ENCODE results near the gene PARD3.
"Not testable (repeated sequence)": the region's sequence is repeated elsewhere in the genome, so short reads cannot be mapped to it uniquely, and the experiment has no call there.

Gene PARD3

GRCh38 chr10:34426538-34427157, 388.4 kb downstream of the PARD3 start:
- not testable (repeated sequence) for H3K27me3 Mint-ChIP-seq; DNase-seq; H3K4me1 Mint-ChIP-seq; H3K27ac Mint-ChIP-seq; H3K9me3 Mint-ChIP-seq; ATAC-seq; H3K4me3 Mint-ChIP-seq; H3K36me3 Mint-ChIP-seq (ENCODE audit: low read depth)

DNA sequence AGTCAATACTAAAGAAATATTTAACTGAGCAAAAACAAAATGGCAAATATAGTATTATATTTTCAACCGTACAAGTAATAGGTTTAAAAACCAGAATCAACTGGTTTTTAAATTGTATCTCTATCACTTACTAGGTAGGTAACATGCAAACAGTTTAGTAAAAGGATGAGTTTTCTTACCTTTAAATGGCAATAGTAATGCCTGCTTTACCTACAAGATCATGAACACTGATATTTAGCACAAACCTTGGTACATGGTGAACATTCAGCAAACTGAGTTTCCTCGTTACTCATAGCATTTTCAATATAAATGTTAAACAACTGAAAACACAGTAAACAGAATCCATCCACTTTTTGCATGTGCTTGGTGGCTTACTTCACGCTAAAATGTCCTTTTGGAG, 389.1 kb downstream of the PARD3 start:
- ATAC-seq (no peak), DNase-seq (no peak)
- no peaks in the 10 kb centered on the region for H3K4me1 Mint-ChIP-seq
- no peak overlapping the region for H3K27ac Mint-ChIP-seq
- H3K9me3 Mint-ChIP-seq = no peaks in the 10 kb centered on the region
- no peaks in the 10 kb centered on the region for H3K36me3 Mint-ChIP-seq (ENCODE audit: low read depth)
- H3K27me3 Mint-ChIP-seq = no peaks in the 10 kb centered on the region
- no peak overlapping the region for H3K4me3 Mint-ChIP-seq

- Mint-ChIP-seq H3K4me1 (no peaks in the 10 kb centered on the region), H3K9me3 (no peaks in the 10 kb centered on the region), H3K27me3 (no peaks in the 10 kb centered on the region), H3K27ac (no peak overlapping the region), H3K36me3 (ENCODE audit: low read depth) (no peaks in the 10 kb centered on the region), H3K4me3 (no peak overlapping the region)
- ATAC-seq (no peak), DNase-seq (no peak)
Measured at GRCh38 chr10:34423673-34424625, 391.1 kb downstream of the PARD3 start.

DNA sequence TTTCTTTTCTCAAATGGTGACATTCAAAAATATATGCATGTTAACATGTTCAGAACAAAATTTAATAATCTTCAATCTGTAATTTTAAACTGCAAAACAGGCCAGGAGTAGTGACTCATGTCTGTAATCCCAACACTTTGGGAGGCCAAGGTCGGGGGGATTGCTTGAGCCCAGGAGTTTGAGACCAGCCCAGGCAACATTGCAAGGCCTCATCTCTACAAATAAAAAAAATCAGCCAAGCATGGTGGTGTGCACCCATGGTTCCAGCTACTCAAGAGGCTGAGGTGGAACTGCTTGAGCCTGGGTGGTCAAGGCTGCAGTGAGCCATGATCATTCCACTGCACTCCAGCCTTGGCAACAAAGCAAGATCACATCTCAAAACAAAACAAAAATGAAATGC, 394.3 kb downstream of the PARD3 start:
- DNase-seq (no peak), ATAC-seq (no peak)
- Mint-ChIP-seq H3K36me3 (ENCODE audit: low read depth) (no peaks in the 10 kb centered on the region), H3K9me3 (no peaks in the 10 kb centered on the region), H3K27ac (no peak overlapping the region), H3K27me3 (no peaks in the 10 kb centered on the region), H3K4me3 (no peak overlapping the region), H3K4me1 (no peaks in the 10 kb centered on the region)

GRCh38 chr10:34420273-34420672, 394.8 kb downstream of the PARD3 start:
- no peaks in the 10 kb centered on the region for H3K9me3 Mint-ChIP-seq
- no peak for ATAC-seq
- no peak for DNase-seq
- no peaks in the 10 kb centered on the region for H3K36me3 Mint-ChIP-seq (ENCODE audit: low read depth)
- no peaks in the 10 kb centered on the region for H3K4me1 Mint-ChIP-seq
- H3K4me3 Mint-ChIP-seq = no peak overlapping the region
- H3K27me3 Mint-ChIP-seq = no peaks in the 10 kb centered on the region
- H3K27ac Mint-ChIP-seq = no peak overlapping the region

DNA sequence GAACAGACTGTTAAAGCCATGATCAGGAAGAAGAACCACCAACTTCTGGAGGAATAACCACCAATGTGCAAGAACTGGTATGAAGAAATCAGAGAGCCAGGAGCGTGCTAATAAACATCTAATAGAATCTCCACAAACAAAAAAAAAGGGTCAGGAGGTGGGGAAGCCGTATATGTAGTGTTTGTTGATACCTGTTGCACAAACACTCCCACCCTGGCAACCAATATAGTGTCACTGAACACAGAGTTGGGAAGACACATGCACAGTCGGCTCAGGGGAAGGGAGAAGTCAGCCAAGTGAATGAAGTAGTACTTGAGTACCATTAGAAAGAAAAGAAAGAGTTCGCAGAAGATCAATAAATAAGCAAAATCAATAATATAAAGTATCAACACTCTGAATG, 400.1 kb downstream of the PARD3 start:
- Mint-ChIP-seq H3K27ac (no peak overlapping the region), H3K9me3 (no peaks in the 10 kb centered on the region), H3K36me3 (ENCODE audit: low read depth) (no peaks in the 10 kb centered on the region), H3K27me3 (no peaks in the 10 kb centered on the region), H3K4me1 (no peaks in the 10 kb centered on the region), H3K4me3 (no peak overlapping the region)
- DNase-seq = no peak
- no peak for ATAC-seq

DNA sequence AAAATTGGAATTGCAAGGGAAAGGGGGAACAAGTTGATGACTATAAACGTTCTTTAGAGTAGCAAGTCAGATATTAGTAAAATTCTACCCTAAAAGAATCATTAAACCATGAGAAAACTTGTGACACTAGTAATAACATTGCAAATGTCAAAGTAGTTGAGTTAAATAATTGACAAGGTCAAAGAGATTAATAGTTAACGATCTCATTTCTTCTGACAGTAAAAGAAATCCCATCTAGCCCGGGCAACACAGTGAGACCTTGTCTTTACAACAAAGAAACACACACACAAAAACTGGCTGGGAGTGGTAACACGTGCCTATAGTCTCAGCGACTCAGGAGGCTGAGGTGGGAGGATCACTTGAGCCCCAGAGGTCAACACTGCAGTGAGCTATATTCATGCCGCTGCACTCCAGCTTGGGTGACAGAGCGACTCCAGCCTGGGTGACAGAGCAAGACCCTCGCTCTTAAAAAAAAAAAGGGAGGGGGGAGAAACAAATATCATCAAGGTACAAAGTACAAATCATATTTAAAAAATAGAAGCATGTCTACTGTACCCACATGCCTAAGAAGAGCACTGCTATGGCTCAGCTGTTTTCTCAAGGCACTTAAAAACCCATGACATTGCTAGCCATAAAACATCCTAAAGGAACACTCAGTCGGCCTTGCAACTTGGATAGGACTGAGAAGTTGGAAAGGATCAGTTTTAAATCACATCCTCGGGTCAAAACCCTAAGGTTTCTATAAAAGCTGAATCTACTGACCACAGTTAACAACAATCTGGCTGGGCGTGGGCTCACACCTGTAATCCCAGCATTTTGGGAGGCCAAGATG, 401.1 kb downstream of the PARD3 start:
- H3K4me3 Mint-ChIP-seq = no peak overlapping the region
- no peaks in the 10 kb centered on the region for H3K36me3 Mint-ChIP-seq (ENCODE audit: low read depth)
- H3K27ac Mint-ChIP-seq = no peak overlapping the region
- ATAC-seq (no peak), DNase-seq (no peak)
- no peaks in the 10 kb centered on the region for H3K27me3 Mint-ChIP-seq
- no peaks in the 10 kb centered on the region for H3K4me1 Mint-ChIP-seq
- H3K9me3 Mint-ChIP-seq = no peaks in the 10 kb centered on the region

DNA sequence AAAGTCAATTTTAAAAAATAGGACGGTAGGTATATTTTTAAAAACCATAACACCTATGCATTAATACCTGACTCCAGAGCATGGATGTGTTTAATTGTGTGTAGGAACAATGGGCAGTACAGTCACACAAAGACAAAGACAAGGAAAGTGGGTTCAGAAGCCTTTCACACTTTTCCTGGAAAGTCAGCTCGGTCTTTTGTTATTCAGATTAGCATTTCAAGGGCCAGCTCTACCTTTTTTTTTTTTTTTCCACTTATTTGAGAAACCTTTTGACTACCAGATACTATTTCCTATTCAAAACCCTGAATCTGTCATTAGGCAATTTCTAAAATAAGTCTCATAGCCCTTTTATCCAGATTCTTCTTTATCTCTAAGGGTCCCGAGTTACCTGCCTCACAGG, 401.9 kb downstream of the PARD3 start:
- H3K4me1 Mint-ChIP-seq = no peaks in the 10 kb centered on the region
- H3K36me3 Mint-ChIP-seq (ENCODE audit: low read depth) = no peaks in the 10 kb centered on the region

GRCh38 chr10:34408956-34409355, 406.1 kb downstream of the PARD3 start:
- no peaks in the 10 kb centered on the region for H3K9me3 Mint-ChIP-seq
- ATAC-seq = no peak
- no peak overlapping the region for H3K27ac Mint-ChIP-seq

More for the DNA sequence above, 401.9 kb downstream of the PARD3 start:
- Mint-ChIP-seq H3K27me3 (no peaks in the 10 kb centered on the region), H3K27ac (no peak overlapping the region), H3K4me3 (no peak overlapping the region), H3K9me3 (no peaks in the 10 kb centered on the region)
- ATAC-seq (no peak), DNase-seq (no peak)

DNA sequence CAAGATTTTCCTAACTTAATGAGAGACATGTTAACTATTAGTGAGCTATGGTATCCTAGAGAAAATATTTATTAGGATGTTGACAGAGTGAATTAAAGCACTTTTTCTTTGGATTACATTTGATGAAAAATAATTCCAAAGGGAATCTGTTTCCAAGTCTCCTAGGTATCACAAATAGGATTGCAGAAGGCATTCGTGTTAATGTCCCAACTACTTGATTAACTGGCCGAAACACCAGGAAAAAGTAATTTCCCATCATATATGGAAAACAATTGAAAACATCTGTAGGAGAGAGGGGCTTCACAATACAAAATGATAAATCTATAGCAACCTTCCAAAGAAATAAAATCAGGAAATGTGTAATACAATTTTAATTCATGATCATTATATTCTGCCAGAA, 406.7 kb downstream of the PARD3 start:
- no peak for ATAC-seq
- no peak overlapping the region for H3K4me3 Mint-ChIP-seq
- no peaks in the 10 kb centered on the region for H3K9me3 Mint-ChIP-seq
- H3K27ac Mint-ChIP-seq = no peak overlapping the region
- H3K36me3 Mint-ChIP-seq (ENCODE audit: low read depth) = no peaks in the 10 kb centered on the region
- DNase-seq = no peak
- H3K27me3 Mint-ChIP-seq = no peaks in the 10 kb centered on the region
- no peaks in the 10 kb centered on the region for H3K4me1 Mint-ChIP-seq

More at GRCh38 chr10:34408956-34409355, 406.1 kb downstream of the PARD3 start:
- Mint-ChIP-seq H3K27me3 (no peaks in the 10 kb centered on the region), H3K4me1 (no peaks in the 10 kb centered on the region), H3K36me3 (ENCODE audit: low read depth) (no peaks in the 10 kb centered on the region), H3K4me3 (no peak overlapping the region)
- no peak for DNase-seq

DNA sequence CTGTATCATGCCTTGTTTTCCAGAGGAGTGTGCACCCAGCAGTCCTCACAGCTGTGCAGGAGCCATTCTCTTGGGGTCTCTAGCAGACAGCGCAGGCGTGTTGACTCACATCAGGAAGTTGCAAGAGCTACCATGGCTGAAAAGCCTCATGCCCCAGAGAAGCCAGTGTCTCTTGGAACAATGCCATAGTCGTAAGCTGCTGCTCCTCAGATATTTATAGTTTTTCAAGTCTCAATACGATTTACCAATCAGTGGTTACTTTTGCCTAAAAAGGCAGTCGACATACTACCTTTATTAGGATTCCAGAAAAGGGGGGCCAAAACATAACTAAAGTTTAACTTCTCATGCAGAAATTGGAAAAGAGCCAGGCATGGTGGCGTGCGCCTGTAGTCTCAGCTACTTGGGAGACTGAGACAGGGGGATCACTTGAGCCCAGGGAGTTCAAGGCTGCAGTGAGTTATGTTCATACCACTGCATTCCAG, 407.7 kb downstream of the PARD3 start:
- no peaks in the 10 kb centered on the region for H3K36me3 Mint-ChIP-seq (ENCODE audit: low read depth)
- no peaks in the 10 kb centered on the region for H3K27me3 Mint-ChIP-seq
- H3K9me3 Mint-ChIP-seq = no peaks in the 10 kb centered on the region
- H3K4me1 Mint-ChIP-seq = no peaks in the 10 kb centered on the region
- no peak for ATAC-seq
- H3K4me3 Mint-ChIP-seq = no peak overlapping the region
- H3K27ac Mint-ChIP-seq = no peak overlapping the region
- DNase-seq = no peak

DNA sequence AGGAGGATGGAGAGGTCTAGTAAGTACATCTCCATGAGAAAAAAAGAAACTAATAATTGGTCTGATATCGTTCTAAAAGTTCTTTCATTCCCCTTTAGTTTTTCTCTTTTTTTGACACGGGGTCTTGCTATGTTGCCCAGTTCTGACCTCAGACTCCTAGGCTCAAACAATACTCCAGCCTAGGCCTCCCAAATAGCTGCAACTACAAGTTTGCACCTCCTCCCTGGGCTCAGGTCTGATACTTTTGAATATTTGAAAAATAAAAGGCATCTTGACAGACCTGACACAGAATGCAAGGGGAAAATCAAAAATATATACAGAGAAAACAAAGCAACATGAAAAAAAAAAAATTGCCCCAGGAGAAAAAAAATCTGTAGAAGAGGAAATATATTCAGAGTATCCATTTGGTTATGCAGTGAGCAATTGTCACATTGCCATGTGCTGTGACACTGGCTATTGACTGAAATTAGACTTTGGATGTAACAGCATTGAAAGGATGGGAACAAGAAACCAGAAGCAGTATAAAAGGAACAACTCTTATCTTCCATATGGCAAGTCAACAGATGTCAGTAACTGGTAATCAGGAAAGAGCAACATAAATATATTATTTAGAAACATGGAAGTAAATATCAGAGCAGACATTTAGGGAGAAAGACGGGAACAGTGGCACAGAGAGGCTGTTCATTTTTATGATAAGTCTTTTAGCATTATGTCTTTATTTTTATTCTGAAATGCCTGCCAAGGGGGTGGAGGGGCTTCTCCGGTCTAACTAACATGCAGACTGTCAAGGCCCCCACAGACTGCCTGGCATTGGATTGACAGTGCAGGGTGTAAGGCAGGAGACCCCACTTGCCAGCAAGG, 408.4 kb downstream of the PARD3 start:
- DNase-seq = no peak
- no peaks in the 10 kb centered on the region for H3K36me3 Mint-ChIP-seq (ENCODE audit: low read depth)
- no peaks in the 10 kb centered on the region for H3K9me3 Mint-ChIP-seq
- ATAC-seq = no peak
- H3K27me3 Mint-ChIP-seq = no peaks in the 10 kb centered on the region
- no peak overlapping the region for H3K4me3 Mint-ChIP-seq
- H3K27ac Mint-ChIP-seq = no peak overlapping the region
- H3K4me1 Mint-ChIP-seq = no peaks in the 10 kb centered on the region

GRCh38 chr10:34405611-34406462, 409.3 kb downstream of the PARD3 start:
- ATAC-seq (no peak), DNase-seq (no peak)
- no peaks in the 10 kb centered on the region for H3K27me3 Mint-ChIP-seq
- no peak overlapping the region for H3K27ac Mint-ChIP-seq
- no peak overlapping the region for H3K4me3 Mint-ChIP-seq
- H3K4me1 Mint-ChIP-seq = no peaks in the 10 kb centered on the region
- no peaks in the 10 kb centered on the region for H3K36me3 Mint-ChIP-seq (ENCODE audit: low read depth)
- no peaks in the 10 kb centered on the region for H3K9me3 Mint-ChIP-seq
